Measurements from ENCODE around the gene SCFD2. TPM values are rescaled to one million over a fixed set of nuclear protein-coding genes. Genes with fewer than 3 reads are reported as not detected.

Gene SCFD2
- total and polyA plus RNA-seq, 2 donors (not counting 3 experiments of a cell fraction or from before 2014, with no cell fraction given) = 12.3 to 22.8 TPM

DNA sequence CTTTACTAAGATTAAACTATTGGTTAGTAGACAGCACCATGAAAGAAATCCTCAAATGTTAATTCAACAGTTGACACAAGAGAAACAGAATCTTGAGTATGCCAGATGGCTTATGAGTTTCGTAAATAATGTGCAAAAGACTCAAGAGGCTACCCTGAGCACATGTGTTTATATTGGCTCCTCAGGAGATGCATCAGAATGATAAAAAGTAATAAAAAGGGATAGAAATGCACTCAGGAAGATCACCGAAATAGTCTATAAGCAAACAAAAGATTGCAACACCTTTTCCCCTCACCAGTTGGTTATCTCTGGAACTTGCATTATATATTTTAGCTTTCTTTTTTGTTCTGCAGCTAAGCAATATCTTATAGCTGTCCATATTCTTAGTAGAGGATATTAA lies 84.4 kb downstream of the SCFD2 start:
- Histone ChIP-seq H3K4me1 (ENCODE audit: control insufficient read depth, extremely low read depth, insufficient read depth, low read length) (no peaks in the 10 kb centered on the region), H3K9me1 (replicated peaks; ENCODE audit: control insufficient read depth, extremely low read depth, insufficient read depth, low read length) (no peaks in the 10 kb centered on the region), H3K4me3 (replicated peaks in 1 of 3; ENCODE audit: insufficient read depth in 1 of 3, low read depth in 1 of 3, low read length in 3 of 3) (no peak overlapping the region), H3K36me3 (ENCODE audit: control insufficient read depth in 2 of 2, extremely low read depth in 1 of 2, insufficient read depth in 2 of 2, low read length in 2 of 2) (no peaks in the 10 kb centered on the region), H3K27ac (ENCODE audit: insufficient read depth, low read depth, low read length) (no peak overlapping the region), H3K4me2 (ENCODE audit: insufficient read depth, low read length) (no peak overlapping the region), H3K79me2 (ENCODE audit: control insufficient read depth, insufficient read depth, low read length) (no peaks in the 10 kb centered on the region), H4K20me1 (replicated peaks; ENCODE audit: control insufficient read depth, extremely low read depth, insufficient read depth, low read length) (no peaks in the 10 kb centered on the region), H3K9me3 (replicated peaks; ENCODE audit: control insufficient read depth, insufficient read depth, low read length) (no peaks in the 10 kb centered on the region), H2AFZ (ENCODE audit: low read depth, low read length) (no peak overlapping the region), H3K9ac (replicated peaks; ENCODE audit: extremely low read depth, insufficient read depth, low read length) (no peak overlapping the region), H3K27me3 (ENCODE audit: control insufficient read depth in 2 of 2, insufficient read depth in 2 of 2, low read length in 2 of 2) (no peaks in the 10 kb centered on the region)
- intact Hi-C loops (cut with micrococcal nuclease) = no loop called here
- TF ChIP-seq EZH2 (IDR thresholded peaks at IDR 0.05; ENCODE audit: borderline replicate concordance, low read depth, low read length, severe bottlenecking) = no peak
- TF ChIP-seq POLR2AphosphoS5 (IDR thresholded peaks at IDR 0.05; ENCODE audit: insufficient read depth, low read depth, low read length) = no peak
- TF ChIP-seq POLR2A (IDR thresholded peaks at IDR 0.05; ENCODE audit: low read depth, low read length) = no peak
- no peak for TF ChIP-seq GATA2 (IDR thresholded peaks at IDR 0.05; ENCODE audit: insufficient read depth, insufficient read length, low read depth, low read length)
- TF ChIP-seq MAX (IDR thresholded peaks at IDR 0.05; ENCODE audit: insufficient read depth, insufficient read length) = no peak
- TF ChIP-seq JUN (IDR thresholded peaks at IDR 0.05; ENCODE audit: borderline replicate concordance, insufficient read depth, insufficient read length, low read depth) = no peak
- no peak for TF ChIP-seq CTCF (IDR thresholded peaks at IDR 0.05; ENCODE audit: extremely low read depth in 1 of 2, insufficient read depth in 1 of 2, low read depth in 1 of 2, low read length in 2 of 2)
- no peak for TF ChIP-seq MYC (IDR thresholded peaks at IDR 0.05; ENCODE audit: low read depth, low read length)
- TF ChIP-seq FOS (IDR thresholded peaks at IDR 0.05; ENCODE audit: borderline replicate concordance, insufficient read depth, low read length) = no peak
- no peak for FAIRE-seq
- dilution Hi-C loops (cut with MboI; ENCODE audit: extremely low pct_ligation_motif_present, low sequenced_read_pairs) = no loop called here
- no peak for DNase-seq (ENCODE audit: low read depth, low spot score)
- no TSS peak for BruUV-seq (replicated peaks)
- POLR2A ChIA-PET = no interaction called here
- CTCF ChIA-PET = no interaction called here
